Measurements from ENCODE around the gene MYOM1.

DNA sequence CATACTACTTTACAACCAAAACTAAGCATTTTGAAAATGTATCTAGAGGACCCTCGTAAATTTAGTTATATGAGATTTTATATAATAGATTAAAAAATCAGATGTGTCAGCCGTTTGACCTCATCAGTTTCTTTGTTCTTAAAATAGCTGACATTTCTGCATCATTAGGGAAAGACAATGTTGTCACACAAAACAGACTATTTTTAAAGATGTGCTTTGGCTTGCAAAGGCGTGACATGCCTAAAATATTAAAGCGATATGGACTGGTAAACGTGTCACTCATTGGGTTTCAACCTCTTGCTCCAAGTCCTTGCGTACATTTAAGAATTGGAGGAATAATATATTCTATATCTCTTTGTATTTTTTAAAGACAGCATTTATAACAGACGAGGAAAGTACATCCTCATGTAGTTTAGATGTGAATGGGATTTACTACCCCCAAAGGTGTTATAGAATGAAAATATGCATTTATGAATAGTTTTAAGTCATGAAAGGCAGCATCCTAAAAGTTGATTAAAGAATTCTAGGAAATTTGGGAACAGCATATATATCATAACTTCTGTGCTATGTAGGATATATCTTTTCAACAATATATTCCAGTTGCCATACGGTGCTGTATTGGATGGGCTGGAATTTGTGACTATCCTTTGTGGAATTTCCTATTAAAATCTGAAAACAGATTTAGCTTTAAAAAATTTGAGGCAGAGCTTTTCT is 31.6 kb upstream of the MYOM1 start:
- no peak for TF ChIP-seq CTCF (IDR thresholded peaks at IDR 0.05)
- TF ChIP-seq ZFX (IDR thresholded peaks at IDR 0.05; ENCODE audit: borderline replicate concordance): no peak
